Upper lobe of right lung (tissue), 1 donor: ENCODE data around the gene SLC9A9. TPM values are rescaled to one million over a fixed set of nuclear protein-coding genes. Genes with fewer than 3 reads are reported as not detected.

Source experiments
- ATAC-seq: fragments of 200-7000 bp; cut with Tn5 transposase; one replicate; pipeline ENCODE4 v1.9.1; 2020; ENCODE audit warnings: mild to moderate bottlenecking, moderate library complexity
- DNase-seq: peaks from one replicate; pipeline ENCODE4 v3.0.0-alpha.2; 2020
- H3K27ac ChIP-seq: fragments of 200-600 bp; one replicate; pipeline ENCODE4 v1.8.0; 2022
- H3K27me3 ChIP-seq: fragments of 200-600 bp; one replicate; pipeline ENCODE4 v1.8.0; 2022; ENCODE audit warnings: mild to moderate bottlenecking
- H3K36me3 ChIP-seq: fragments of 200-600 bp; one replicate; pipeline ENCODE4 v1.8.0; 2022
- H3K4me1 ChIP-seq: fragments of 200-600 bp; one replicate; pipeline ENCODE4 v1.8.0; 2022
- H3K4me3 ChIP-seq: fragments of 200-600 bp; one replicate; pipeline ENCODE4 v1.8.0; 2022; ENCODE audit warnings: mild to moderate bottlenecking
- H3K9me3 ChIP-seq: fragments of 200-600 bp; one replicate; pipeline ENCODE4 v1.8.0; 2022
- CTCF ChIP-seq: fragments of 200-600 bp; IDR thresholded peaks from one replicate; pipeline ENCODE4 v1.8.0; 2022; ENCODE audit warnings: antibody characterized with exemption
- intact Hi-C: fragments of 100-400 bp; cut with DNase I; formaldehyde crosslinking; loops from one replicate; pipeline ENCODE4 v1.11.0; 2022
- total RNA-seq: library from RNA; stranded (reverse); fragmentation: NEBNext Ultra II Directional; extraction: Animal tissue kit (Norgen Biotek cat#: 25700); gene quantifications from one replicate; pipeline ENCODE4 v1.2.1, GENCODE V29; 2021
- donor health status: DM: no; HTN: yes; CAD: no; lungs with severe emphysema.

SLC9A9 gene
- total RNA-seq, 1 donor from 2014 or later, result 13.3 TPM

GRCh38 chr3:143471705-143472104, 376.6 kb downstream of the SLC9A9 start:
- Histone ChIP-seq H3K36me3 (no peaks in the 10 kb centered on the region), H3K4me1 (no peaks in the 10 kb centered on the region), H3K9me3 (no peaks in the 10 kb centered on the region), H3K4me3 (no peak overlapping the region), H3K27me3 (no peaks in the 10 kb centered on the region), H3K27ac (no peak overlapping the region)
- ATAC-seq (no peak), DNase-seq (no peak)
- intact Hi-C loops, result no loop called here
- TF ChIP-seq CTCF, result no peak

- H3K4me3 ChIP-seq, result no peak overlapping the region
- no peak for TF ChIP-seq CTCF
- H3K4me1 ChIP-seq, result no peaks in the 10 kb centered on the region
- H3K27ac ChIP-seq, result no peak overlapping the region
- H3K36me3 ChIP-seq, result peaks cover 3% of the 10 kb centered on the region
- DNase-seq, result no peak
- no peaks in the 10 kb centered on the region for H3K9me3 ChIP-seq
- H3K27me3 ChIP-seq, result no peaks in the 10 kb centered on the region
- no peak for ATAC-seq
- intact Hi-C loops, result no loop called here
Measured at GRCh38 chr3:143469159-143469558, 379.1 kb downstream of the SLC9A9 start.

DNA sequence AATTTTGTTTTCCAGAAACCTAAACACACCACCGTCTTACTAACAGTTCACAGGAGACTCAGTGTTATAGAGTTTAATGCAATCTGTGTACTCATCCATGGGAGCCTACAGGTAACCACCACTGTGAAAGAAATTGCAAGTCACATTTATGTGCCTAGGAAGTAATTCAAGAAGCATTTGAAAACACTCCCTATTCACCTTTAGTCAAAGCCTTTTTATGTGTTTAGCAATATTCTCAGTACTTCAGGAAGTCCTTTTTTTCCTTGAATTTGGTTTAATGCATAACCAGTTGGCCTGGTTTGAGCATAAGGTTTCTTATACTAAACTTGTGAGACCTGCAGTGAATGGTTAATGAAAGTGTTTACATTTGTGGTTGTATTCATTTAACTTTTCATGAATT, 382.6 kb downstream of the SLC9A9 start:
- TF ChIP-seq CTCF, result no peak
- Histone ChIP-seq H3K27ac (peak overlapping the region; percentile 26), H3K4me3 (no peak overlapping the region), H3K27me3 (no peaks in the 10 kb centered on the region), H3K4me1 (no peaks in the 10 kb centered on the region), H3K9me3 (no peaks in the 10 kb centered on the region), H3K36me3 (peaks cover 3% of the 10 kb centered on the region)
- peak; percentile 70 for ATAC-seq
- intact Hi-C loops, result no loop called here
- no peak for DNase-seq

GRCh38 chr3:143464850-143465249, 383.4 kb downstream of the SLC9A9 start:
- Histone ChIP-seq H3K27ac (peak overlapping the region; percentile 26), H3K36me3 (peaks cover 3% of the 10 kb centered on the region), H3K4me3 (no peak overlapping the region), H3K4me1 (no peaks in the 10 kb centered on the region), H3K9me3 (no peaks in the 10 kb centered on the region), H3K27me3 (no peaks in the 10 kb centered on the region)
- TF ChIP-seq CTCF, result no peak
- intact Hi-C loops, result no loop called here
- ATAC-seq (no peak), DNase-seq (no peak)

DNA sequence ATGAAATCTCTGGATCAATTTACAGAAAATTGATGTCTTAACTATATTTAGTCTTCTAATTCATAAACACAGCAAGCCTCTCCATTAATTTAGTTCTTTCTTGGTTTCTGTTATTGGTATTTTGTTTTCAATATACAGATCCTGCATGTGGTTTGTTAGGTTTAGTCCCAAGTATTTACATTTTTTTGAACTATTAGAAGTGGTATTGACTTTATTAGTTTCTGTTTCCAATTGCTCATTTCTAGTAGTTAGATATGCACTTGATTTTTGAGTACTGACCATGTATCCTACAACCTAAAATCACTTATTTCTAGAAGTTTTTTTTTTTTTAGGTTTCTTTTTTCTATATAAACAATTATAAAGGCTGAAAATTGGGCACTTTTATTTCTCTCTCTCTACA, 392.8 kb downstream of the SLC9A9 start:
- H3K4me1 ChIP-seq, result no peaks in the 10 kb centered on the region
- H3K9me3 ChIP-seq, result peaks cover 11% of the 10 kb centered on the region
- H3K4me3 ChIP-seq, result no peak overlapping the region
- no peak overlapping the region for H3K27ac ChIP-seq
- no peaks in the 10 kb centered on the region for H3K36me3 ChIP-seq
- intact Hi-C loops, result no loop called here
- H3K27me3 ChIP-seq, result no peaks in the 10 kb centered on the region
- TF ChIP-seq CTCF, result no peak
- DNase-seq (no peak), ATAC-seq (no peak)

- Histone ChIP-seq H3K27ac (no peak overlapping the region), H3K4me1 (no peaks in the 10 kb centered on the region), H3K9me3 (peaks cover 2% of the 10 kb centered on the region), H3K4me3 (no peak overlapping the region), H3K36me3 (no peaks in the 10 kb centered on the region), H3K27me3 (no peaks in the 10 kb centered on the region)
- ATAC-seq (no peak), DNase-seq (no peak)
- TF ChIP-seq CTCF, result no peak
- intact Hi-C loops, result no loop called here
Measured at GRCh38 chr3:143450632-143451031, 397.6 kb downstream of the SLC9A9 start.
